GM19463 (cell line): ENCODE data around the gene OR10T2.
"Not testable (repeated sequence)": the region's sequence is repeated elsewhere in the genome, so short reads cannot be mapped to it uniquely, and the experiment has no call there.

Experiments
- ATAC-seq: cut with Tn5 transposase; IDR thresholded peaks from one replicate; pipeline ENCODE4 v1.9.1; 2021; ENCODE audit warnings: mild to moderate bottlenecking, moderate library complexity; ENCODE audit not compliant: unreplicated experiment

OR10T2 gene

GRCh38 chr1:158356616-158357015 lies 42.6 kb downstream of the OR10T2 start:
- no peak for ATAC-seq

GRCh38 chr1:158355773-158356285 lies 43.4 kb downstream of the OR10T2 start:
- no peak for ATAC-seq

- no peak for ATAC-seq
Measured at GRCh38 chr1:158354255-158354654, 45.0 kb downstream of the OR10T2 start.

- ATAC-seq, result no peak
Measured at GRCh38 chr1:158353303-158354075, 45.8 kb downstream of the OR10T2 start, which contains the start of gene CD1E. CD1E (plus strand) TSS chr1:158353894; CDS start chr1:158353989, 95 bp downstream.

GRCh38 chr1:158348946-158349345 lies 50.3 kb downstream of the OR10T2 start:
- not testable (repeated sequence) for ATAC-seq
